Stimulated activated CD8-positive, alpha-beta memory T cell treated with anti-CD3 and anti-CD28 coated beads, Interleukin-15, amount 100 ng/mL, for 1 hour (primary cell): ENCODE data around the gene CDH22.

Source experiments
- DNase-seq: peaks from one replicate; pipeline ENCODE4 v3.0.0-alpha.2; 2020; ENCODE audit warnings: low read depth

CDH22 gene

DNA sequence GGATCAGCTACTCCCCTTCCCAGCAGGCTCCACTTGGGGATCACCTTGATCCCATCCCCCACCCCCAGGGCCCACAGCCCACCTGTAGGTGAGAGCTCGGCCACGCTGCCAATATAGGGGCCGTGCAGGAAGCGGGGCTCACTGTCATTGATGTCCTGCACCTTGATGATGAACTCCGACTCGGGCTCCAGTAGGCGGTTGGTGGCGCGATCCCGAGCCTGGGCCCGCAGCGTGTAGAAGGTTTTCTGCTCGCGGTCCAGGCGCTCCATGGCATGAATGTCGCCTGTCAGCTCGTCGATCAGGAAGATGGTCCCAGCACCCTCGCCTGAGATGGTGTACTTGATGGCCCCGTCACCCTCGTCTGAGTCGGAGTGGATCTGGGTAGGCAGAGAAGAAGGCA, 67.4 kb downstream of the CDH22 start:
- no peak for DNase-seq

DNA sequence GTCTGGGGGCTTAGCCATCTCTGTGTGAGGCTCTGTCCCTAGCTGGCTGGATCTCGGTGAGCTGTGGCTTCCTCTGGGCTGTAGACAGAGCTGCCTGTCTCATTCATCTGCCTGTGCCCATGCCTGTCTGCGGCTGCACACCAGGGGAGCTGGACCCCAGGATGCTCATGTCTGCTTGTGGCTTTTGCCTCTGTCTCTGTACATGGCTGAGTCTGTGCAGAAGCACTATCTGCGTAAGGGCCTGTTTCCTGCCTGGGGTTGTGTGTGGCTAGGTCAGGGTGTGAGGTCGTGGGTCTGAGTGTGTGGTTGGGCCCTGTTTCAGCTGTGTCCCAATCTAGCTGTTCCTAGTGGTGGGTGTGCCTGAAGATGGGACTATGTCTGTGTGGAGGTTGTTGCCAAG, 68.2 kb downstream of the CDH22 start:
- DNase-seq, result no peak

DNA sequence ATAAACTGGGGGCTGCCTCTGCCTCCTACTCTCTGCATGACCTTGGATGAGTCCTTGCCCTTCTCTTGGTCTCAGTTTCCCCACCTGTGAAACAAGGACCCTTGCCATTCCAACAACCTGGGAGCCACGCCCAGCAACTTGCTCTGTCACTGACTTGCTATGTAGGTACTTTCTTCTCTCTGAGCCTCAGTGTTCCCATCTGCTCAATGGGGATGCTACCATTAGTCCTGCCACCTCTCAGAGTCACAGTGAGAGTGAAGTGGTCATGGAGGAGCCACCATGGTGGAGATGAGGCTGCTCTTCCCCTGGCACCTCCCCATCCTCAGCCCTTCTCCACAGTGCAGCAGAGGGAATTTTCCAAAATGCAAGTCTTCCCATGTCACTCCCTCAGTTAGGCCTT, 70.6 kb downstream of the CDH22 start:
- DNase-seq, result no peak

DNA sequence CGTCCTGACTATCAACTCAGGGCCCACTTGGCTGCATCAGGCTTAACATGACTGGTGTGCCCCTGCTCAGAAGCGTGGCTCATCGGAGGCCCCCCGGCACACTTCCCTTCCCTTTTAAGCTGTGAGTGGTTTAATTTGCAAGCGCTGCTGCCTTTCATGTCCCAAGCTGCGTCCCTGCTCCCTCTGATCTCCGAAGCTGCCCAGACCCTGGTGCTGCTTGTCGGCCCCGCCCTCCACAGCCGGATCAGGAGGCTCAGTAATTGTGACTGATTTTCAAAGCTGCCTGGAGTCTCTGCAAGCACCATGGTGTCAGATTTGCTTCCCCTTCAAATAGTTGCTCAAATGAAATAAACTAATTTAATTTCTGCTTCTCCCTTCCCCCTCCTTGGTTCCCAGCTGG, 71.1 kb downstream of the CDH22 start:
- DNase-seq, result no peak

DNA sequence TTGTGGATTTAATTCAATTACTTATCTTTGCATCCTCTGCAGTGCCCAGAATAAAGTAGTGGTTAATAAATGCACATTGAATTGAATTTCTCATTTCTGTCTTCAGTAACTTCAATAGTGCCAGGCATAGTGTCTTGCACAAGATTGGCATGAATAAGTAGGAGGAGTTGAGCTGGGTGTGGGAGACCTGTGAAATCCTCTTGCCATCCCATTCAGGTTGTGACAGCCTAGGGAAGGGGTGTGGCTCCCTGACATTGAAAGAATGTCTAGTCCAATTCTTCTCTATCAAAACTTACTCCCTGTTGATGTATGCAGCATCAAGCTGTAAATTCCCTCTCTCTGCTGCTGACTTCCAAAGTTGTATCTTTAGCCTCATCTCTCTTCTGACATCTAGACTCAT, 73.2 kb downstream of the CDH22 start:
- no peak for DNase-seq

DNA sequence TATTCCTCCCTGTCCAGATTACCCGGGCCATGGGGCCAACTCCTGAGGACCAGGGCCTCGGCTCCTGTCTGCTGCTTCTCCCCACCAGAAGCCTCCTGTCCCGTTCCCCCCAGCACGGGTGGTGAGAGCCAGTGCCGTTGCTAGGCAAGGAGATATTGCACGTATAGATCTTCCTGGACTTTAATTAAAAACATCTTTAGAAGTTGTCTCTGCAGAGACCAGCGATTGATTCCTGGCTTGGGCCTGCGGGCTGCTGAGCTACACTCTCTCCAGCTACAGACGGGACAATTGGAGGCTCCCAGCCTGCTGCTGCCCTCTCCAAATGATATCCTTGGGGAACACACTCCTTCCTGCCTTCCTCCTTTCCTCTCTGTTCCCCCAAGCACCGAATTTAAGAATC, 74.6 kb downstream of the CDH22 start:
- DNase-seq, result no peak

DNA sequence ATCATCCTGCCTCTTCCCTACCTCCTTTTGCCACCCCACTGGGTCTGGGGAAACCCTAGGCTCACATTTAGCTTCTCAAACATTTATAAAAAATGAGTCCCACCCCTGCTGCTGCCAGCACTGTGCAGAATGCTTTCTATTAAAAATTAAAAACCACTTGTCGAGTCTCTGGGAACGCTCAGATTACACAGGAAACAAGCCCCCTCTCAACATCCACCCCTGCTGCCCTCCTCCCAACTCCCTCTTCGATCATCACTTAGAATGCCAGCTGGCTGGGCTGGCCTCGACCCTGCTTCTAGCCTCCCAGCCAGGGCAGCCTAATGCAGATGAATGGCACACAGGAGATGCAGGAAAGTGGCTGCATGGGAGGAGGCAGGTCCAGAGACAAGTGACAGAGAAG, 75.8 kb downstream of the CDH22 start:
- no peak for DNase-seq

DNA sequence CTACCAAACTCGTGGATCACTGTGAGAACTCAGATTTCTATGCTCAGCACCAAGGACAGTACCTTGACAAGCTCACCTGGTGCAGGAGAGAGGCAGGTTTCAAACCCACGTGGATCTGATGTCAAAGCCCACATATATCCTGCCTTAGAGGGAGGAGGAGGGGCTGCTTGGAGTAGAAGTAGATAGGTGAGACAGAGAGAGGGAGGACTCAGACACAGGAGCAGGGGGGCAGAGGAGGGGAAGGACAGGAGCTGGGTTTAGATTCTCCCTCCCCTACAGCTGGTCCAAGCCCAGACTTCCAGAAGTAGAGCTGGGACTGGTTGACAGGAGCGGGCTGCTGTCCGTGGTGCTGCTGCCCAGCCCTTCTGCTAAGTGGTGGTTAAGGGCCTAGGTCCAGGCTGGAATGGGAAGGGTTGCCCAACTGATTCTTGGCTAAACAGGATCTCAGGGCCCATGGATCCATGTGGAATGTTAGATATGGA, 77.5 kb downstream of the CDH22 start:
- DNase-seq, result no peak

DNA sequence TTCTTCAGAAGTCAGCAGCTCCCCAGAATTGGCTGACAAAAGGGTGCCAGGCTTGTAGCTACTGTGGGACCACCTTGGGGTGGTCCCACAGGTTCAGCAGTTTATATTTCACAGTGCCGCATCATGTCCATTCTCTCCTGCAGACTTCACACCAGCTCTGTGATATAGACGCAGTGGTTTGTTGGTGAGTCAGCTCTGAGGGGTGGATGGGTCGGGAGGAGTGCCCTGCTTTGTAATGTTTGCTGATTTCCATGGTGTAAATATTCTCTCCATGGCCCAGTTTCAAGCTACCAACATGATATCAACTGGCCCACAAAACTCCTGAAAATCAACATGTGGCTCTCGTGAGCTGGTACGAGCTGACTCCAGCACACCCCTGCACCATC, 78.2 kb downstream of the CDH22 start:
- no peak for DNase-seq

DNA sequence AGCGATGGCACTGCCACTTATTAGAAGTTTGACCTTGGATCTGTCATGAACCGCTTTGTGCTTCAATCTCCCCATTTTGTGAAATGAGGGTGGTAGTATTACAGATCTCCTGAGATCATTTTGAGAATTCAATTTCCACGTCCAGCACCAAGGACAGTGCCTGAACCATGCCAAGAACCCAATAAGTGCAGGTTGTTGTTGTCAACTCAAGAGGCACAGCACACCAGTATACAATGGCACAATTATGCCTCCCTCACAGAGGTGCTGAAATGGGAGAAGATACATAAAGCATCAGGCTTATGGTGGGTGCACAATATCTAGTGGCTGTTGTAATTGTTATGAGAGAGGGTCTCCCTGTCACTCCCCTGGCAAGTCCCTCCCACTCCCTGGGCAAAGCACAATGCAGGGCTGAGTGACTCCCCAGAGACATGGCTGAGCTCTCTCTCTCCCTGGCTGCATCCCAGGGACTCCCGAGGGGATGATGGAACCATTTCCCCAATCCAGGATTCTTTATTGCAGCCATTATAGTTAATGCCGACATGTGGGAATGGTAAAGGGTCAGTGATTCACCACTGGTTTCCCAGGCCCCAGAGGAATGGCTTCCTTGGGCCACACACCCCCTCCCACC, 78.7 kb downstream of the CDH22 start:
- DNase-seq, result no peak

DNA sequence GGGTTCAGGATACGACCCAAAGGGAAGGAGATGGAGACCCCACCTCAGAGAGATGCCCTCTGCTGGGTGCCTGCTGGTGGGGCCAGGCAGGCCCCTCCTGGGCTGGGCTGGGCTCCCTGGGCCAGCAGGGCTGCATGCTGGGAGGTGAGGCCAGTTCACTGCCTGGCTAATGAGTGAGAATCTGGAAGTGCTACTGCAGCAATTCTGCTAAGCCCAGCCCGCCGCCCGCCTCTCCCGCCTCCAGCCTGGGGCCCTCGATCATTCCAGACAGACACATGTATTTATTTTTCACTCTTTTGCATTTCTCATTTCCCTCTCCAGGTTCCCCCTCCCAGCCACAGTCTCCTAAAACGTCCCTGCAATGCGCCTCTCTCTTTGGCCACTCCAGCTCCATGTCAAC, 79.6 kb downstream of the CDH22 start:
- no peak for DNase-seq

DNA sequence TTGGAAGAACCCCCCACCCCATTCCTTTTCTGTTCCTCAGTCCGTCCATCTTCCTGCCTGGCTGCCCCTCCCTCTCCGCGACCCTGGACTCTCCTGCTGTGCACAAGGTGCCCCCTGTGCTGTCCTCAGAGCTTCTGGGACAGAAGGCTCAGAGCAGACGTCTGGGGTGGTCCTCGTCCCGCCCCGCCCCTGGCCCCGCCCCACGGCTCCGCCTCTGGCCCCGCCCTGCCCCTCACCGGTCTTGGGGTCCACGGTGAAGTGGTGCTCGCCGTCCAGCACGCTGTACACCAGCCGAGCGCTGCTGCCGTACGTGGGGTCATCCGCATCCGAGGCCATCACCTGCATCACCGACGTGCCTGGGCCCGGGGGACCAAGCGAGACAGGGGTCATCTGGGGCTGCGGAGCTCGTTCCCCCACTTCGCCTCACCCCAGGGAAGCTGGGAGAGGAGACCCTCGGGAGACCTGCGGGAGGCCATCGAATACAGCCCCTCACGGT, 81.0 kb downstream of the CDH22 start:
- no peak for DNase-seq

DNA sequence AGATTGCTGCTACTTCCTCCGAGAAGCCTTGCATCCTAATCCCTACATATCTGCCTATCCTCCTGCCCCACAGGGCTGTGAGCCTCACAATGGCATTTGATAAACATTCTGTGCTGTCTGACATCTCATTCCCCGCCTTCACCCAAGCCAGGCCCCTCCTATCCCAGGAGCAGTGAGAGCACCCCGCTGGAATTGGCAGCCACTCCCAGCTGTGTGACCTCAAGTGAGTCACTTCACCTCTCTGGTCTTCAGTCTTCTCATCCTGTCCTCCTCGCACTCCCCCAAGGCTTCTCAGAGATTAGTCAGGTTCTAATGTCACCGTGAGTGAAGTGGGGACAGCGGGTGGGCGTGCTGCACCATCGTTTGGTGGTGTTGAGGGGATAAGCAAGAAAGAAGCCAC, 81.7 kb downstream of the CDH22 start:
- DNase-seq, result no peak

DNA sequence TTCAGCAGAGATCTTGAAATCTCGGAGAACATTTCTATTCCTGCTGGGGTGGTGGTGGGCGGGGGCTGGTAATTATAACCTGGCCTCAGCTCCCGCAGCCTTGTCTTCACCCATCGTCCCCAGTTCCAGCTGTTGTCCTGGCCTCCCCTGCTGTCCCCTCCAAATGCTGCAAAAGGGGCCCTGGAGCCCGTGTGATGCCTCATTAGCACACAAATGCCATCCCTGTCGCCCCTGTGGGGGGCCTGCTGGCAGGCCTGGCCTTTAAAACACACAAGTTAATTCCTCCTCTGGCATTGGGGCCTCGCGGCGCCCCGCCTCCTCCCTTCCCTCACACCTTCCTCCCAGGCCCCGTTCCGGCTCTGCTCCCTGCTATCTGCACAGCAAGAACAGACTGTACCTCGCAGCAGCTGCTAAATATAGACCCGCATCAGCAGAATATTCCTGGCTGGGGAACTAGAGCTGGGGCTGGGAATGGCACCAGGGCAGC, 85.7 kb downstream of the CDH22 start:
- no peak for DNase-seq

DNA sequence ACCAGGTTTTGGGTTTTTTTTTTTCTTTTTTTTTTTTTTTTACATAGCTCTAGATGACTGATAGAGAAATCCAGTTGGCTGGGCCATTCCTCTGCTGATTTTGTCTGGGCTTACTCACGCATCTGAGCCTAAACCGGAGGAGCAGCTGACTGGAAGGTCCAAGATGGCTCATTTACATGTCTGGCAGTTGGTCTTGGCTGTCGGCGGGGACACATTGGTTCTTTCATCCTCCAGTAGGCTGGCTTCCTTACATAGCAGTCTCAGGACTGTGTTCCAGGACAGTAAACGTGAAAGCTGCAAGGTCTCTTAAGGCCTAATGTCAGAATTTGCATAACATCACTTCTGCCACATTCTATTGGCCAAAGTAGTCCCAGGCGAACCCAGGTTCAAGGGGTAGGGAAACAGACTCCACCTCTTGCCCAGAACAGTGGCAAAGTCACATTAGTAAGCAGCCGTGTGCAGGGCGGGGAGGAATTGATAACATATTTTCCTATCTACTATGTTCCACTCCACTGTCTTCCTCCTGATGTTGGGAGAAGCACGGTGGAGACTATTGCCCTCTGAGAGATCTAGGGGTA, 87.0 kb downstream of the CDH22 start:
- DNase-seq, result no peak

DNA sequence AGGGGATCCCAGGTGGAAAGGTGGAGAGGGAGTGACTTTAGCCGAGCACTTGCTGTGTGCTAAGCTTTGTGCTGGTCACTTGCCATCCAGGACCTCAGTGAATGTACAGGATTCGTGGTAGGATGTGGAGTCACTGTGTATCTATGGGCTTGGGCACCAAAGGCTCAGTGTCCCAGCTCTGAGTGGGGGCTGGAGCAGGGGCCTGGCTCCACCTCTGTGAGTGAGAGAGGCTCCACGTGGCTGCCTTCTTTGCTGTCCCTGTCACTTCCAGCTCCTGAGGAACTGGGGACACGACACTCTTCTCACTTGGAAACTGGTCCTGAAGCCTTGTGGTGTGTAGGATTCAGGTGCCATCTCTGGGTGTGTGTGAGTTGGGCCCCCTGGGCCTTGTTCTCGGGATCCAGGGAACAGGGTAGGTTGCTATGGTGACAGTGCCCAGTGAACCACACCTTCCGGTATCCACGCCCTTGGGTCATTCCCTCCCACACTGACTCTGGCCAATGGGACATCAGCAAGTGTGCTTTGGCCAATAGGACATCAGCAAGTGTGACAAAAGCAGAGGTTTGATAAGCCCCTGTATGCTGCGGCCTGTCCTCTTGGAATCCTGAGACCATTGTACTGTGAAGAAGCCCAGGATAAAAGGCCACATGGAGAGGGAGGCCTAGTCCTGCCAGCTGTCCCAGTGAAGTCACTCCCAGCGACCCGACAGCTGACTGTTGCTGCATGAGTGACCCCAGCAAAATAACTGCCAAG, 87.7 kb downstream of the CDH22 start:
- DNase-seq, result no peak

DNA sequence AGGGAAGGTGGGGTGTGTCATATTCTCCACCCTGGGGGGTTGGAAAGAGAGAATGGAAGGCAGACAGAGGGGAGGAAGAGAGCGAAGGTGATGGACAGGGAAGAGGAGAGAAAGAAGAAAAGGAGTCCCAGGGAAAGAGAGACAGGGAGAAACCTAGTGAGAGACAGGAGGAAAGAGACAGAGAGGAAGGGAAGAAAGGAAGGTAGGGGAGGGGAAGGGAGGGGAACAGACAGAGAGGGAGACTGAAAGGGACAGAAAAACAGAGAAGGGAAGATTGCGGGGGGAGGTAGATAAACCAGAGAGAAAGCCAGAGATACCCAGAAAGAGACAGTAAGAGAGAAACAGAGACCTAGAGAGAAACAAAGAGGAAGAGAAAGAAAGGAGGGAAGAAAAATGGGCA, 88.4 kb downstream of the CDH22 start:
- no peak for DNase-seq

DNA sequence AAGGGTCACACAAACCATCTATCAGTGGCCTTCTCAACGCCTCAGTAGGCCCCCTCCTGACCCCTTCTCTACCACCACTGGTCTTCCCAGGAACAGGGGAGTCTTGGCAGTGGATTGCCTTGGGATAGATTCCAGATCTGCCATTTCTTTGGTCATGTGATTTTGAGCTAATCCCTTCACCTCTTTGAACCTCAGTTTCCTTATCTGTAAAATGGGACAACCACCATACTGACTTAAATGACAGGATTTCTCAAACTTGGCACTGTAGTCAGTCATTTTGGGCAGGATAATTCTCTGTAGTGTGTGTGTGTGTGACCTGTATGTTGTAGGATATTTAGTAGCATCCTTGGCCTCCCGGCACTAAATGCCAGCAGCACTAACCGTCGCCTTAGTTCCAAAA, 89.1 kb downstream of the CDH22 start:
- no peak for DNase-seq

DNA sequence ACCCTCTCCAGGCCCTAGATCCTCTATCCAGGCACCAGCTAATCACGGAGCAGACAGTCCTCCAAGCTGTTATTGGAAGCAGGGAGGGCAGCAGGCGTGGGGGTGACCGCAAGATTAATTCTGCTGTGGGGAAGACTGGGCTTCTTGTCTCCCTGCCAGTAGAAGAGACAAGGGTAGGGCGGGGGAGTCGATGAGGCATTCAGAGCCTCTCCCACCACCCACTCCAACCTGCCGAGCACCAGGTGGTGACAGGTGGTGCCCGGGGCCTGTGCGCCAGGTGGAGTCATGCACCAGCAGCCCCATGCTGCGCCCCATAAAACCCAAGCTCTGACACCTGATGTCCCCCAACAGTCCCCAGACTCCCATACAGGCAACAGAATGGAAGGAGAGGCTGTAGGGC, 89.6 kb downstream of the CDH22 start:
- DNase-seq, result no peak

DNA sequence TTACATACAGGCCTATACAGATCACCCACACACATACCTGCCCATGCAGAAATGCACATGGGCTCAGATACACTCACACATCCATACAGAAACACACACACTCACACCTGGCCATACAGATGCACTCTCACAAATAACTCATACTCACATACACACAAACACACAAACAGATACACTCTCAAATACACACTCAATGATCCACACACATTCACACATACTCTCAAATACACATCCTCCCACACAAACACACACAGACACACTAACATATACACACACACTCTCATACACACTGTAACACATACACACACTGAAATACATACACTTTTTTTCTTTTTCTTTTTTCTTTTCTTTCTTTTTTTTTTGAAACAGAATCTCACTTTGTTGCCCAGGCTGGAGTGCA, 90.7 kb downstream of the CDH22 start:
- no peak for DNase-seq

DNA sequence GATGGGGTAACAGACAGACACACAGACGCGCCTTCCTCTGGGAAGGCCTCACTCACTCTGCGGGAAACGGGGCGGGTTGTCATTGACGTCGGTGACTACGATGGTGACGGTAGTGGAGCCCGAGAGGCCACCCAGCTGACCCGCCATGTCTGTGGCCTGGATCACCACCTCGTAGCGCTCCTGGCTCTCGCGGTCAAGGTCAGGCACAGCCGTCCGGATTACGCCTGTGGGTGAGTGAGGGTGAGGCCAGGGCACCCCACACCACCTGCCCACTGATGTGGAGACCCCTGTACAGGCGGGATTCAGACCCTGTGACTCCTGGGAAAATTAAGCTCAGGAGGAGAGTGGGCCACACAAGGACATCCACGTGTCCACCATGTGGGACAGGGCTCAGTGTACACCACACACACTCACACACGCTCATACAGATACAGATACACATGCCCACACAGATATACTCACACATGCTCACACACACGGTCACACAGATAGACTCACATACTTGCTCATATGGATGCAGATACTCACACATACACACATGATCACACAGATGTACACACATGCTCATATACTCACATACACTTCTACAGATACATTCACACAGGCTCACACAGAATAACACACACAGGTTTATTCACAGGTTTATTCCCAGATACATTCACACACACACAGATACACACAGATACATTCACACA, 91.4 kb downstream of the CDH22 start:
- no peak for DNase-seq

DNA sequence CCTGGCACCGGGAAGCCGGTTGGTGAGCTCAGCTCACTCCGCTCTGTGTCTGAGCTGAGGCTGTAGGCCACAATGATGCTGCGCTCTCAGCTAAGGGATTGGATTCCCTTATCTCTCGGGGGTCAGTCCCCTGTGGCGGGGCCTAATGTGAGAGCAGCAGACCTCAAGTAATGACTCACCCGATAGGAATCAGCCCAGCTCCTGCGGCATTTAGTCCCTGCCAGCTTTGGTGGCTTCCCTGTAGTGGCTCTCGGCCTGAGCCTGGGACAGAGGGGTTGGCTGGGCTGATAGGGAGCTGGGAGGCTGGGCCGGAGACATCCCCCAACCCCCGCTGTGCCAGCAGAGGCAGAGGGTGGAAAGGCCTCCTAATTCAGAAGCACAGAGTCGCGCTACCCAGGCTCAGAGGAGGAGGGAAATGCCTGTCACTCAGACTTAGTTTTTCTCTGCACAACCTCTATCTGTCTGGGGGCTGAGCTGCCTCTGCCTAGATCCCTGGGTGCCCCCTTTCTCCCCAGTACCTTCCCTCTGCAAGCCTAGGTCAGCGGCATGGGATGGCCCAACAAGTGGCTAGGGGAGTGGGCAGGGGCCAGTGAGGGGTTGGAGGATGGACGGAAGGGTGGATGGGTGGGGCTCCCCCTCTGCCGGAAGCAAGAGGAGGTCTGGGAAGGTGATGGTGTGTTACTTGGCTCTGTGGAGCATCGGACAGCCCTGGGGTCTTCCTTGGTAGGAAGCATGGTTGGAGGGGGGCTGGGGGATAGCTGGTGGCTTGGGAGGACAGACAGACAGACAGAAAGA, 92.2 kb downstream of the CDH22 start:
- DNase-seq, result no peak
